Activated naive CD8-positive, alpha-beta T cell treated with anti-CD3 and anti-CD28 coated beads, Interleukin-2, amount 50 U/mL, for 24 hours (primary cell): Measurements from ENCODE around the gene VAC14.

ENCODE experiments used
- ATAC-seq: fragments of 150-1000 bp; cut with Tn5 transposase; one replicate; pipeline ENCODE4 v1.10.0; 2021
- DNase-seq: peaks from one replicate; pipeline ENCODE4 v3.0.0; 2021
- H3K27ac Mint-ChIP-seq: one replicate; pipeline ENCODE4 v1.8.0; 2021; ENCODE audit warnings: mild to moderate bottlenecking, mixed read lengths
- H3K27me3 Mint-ChIP-seq: one replicate; pipeline ENCODE4 v1.8.0; 2021; ENCODE audit warnings: mixed read lengths
- H3K36me3 Mint-ChIP-seq: one replicate; pipeline ENCODE4 v1.8.0; 2021; ENCODE audit warnings: low read depth, mixed read lengths
- H3K4me1 Mint-ChIP-seq: one replicate; pipeline ENCODE4 v1.8.0; 2021; ENCODE audit warnings: mixed read lengths
- H3K4me3 Mint-ChIP-seq: one replicate; pipeline ENCODE4 v1.8.0; 2021; ENCODE audit warnings: mild to moderate bottlenecking, moderate library complexity, mixed read lengths
- H3K9me3 Mint-ChIP-seq: one replicate; pipeline ENCODE4 v1.8.0; 2021; ENCODE audit warnings: mixed read lengths

Gene VAC14

DNA sequence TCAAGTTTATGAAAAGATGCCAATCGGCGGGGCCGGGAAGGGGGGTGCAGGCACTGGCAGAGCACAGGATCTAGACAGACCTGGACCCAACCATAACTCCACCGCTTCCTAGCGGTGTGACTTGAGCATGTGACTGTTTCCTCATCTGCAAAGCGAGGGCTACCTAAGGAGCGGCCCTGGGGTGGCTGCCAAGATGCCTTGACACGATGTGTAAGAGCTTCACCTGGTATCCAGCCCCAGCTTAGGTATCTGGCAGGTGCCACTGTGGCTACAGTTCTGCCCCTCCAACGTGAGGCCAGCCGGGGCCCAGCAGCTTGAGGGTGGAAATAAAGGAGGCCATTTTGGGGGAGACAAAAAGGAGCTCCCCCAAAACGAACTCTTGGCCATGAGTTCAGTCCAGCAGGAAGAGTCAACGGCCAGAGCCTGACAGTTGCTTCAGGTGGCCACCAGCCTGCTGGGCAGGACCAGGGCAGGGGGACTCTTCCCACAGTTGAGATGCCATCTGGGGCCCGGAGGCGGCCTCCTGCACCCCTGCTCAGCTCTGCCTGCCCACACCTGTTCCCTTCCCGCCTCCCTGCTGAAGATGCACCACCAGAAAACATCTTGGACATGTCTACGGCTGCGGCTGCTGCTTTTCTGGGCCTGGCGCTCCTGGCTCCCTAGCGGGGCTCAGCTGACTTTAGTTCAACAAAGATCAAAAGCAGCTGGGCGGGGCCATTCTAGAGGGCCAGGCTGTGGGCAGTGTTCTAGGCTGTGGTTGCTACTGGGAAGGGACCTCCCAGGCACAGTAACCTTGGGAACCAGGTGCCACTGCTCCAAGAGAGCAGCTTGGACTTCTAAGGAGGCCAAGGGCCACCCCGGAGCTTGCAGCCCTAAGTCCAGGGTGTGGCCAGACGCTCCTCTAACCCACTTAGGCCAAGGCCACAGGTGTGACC lies 111.7 kb downstream of the VAC14 start:
- Mint-ChIP-seq H3K9me3 (no peaks in the 10 kb centered on the region), H3K4me3 (no peak overlapping the region), H3K27me3 (peaks cover 7% of the 10 kb centered on the region), H3K36me3 (no peaks in the 10 kb centered on the region), H3K27ac (no peak overlapping the region), H3K4me1 (peaks cover 6% of the 10 kb centered on the region)
- no peak for ATAC-seq
- DNase-seq: no peak

DNA sequence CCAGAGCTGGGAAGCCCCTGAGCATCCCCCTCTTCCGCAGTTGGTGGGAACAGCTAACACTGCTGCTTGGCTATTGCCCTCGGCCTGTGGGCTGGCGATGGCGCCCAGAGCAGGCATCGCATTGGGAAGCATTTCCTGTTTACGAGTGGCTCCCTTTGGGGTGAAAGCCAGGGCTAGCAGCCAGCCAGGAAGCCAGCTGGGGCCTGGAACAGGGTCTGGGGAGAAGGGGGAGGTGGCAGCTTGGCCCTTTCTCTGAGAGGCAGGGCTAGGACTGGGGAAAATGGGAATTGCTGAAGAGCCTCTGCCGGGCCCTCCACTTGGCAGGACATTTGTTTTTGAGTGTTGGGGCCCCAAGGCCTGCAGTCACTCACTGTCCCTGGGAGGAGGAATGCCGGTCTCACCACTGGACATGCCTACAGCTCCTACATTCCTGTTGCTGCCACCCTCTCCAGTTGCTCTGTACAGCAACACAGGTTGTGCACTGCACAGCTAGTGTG lies 112.7 kb downstream of the VAC14 start:
- no peaks in the 10 kb centered on the region for H3K36me3 Mint-ChIP-seq
- no peak for DNase-seq
- no peak overlapping the region for H3K27ac Mint-ChIP-seq
- peaks cover 10% of the 10 kb centered on the region for H3K27me3 Mint-ChIP-seq
- no peak overlapping the region for H3K4me3 Mint-ChIP-seq
- no peak for ATAC-seq
- H3K4me1 Mint-ChIP-seq: peaks cover 7% of the 10 kb centered on the region
- no peaks in the 10 kb centered on the region for H3K9me3 Mint-ChIP-seq

DNA sequence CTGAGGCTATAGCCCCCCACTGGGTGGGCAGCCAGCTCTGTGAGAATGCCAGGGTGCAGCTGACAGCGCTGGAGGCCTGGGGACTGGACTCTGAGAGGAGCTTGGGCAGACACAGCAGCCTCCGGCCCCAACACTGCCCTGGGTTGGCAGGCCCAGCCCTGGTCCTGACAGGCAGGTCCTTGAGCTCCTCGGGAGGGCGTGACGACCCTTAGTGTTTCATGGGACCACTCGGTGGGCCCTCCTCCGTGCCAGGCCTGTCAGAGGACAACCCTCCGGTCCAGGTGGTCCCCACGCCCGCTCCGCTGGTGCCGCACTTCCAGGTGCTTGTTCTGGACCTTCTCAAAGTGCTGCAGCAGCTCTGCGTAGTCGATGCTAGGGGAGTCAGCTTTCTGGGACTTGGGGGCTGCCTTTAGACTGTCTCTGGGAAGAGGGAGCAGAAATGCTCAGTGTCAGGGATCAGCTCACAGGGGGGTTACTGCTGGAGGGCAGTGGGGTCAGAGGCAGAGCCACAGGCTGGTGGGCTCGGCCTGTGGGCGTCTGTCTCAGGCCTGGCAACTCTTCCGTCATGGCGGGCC lies 113.2 kb downstream of the VAC14 start:
- Mint-ChIP-seq H3K4me3 (no peak overlapping the region), H3K9me3 (no peaks in the 10 kb centered on the region), H3K27ac (no peak overlapping the region), H3K27me3 (peaks cover 10% of the 10 kb centered on the region), H3K36me3 (no peaks in the 10 kb centered on the region), H3K4me1 (peaks cover 5% of the 10 kb centered on the region)
- DNase-seq: no peak
- no peak for ATAC-seq

DNA sequence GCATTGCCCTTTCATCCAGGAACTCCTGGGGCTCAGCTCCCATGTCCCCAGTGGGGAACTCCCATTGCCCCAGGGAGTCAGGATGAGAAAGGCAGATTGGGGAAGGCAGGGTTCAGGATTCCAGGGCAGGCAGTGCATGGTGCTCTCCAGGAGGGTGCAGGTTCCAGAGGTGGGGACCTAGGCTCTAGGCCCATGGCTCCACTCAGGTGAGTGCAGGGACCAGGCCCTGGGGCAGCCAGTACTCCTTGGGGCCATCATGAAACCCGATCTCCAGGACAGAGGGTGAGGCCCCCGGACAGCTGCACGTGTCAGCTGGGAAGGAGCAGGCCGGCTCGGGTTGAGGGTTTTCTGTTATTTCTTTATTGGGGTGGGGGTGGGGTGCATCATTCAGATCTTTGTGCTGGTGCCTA lies 113.9 kb downstream of the VAC14 start:
- H3K27ac Mint-ChIP-seq: no peak overlapping the region
- H3K9me3 Mint-ChIP-seq: no peaks in the 10 kb centered on the region
- H3K27me3 Mint-ChIP-seq: peaks cover 10% of the 10 kb centered on the region
- ATAC-seq (no peak), DNase-seq (no peak)
- no peaks in the 10 kb centered on the region for H3K36me3 Mint-ChIP-seq
- H3K4me1 Mint-ChIP-seq: peaks cover 5% of the 10 kb centered on the region
- H3K4me3 Mint-ChIP-seq: no peak overlapping the region

DNA sequence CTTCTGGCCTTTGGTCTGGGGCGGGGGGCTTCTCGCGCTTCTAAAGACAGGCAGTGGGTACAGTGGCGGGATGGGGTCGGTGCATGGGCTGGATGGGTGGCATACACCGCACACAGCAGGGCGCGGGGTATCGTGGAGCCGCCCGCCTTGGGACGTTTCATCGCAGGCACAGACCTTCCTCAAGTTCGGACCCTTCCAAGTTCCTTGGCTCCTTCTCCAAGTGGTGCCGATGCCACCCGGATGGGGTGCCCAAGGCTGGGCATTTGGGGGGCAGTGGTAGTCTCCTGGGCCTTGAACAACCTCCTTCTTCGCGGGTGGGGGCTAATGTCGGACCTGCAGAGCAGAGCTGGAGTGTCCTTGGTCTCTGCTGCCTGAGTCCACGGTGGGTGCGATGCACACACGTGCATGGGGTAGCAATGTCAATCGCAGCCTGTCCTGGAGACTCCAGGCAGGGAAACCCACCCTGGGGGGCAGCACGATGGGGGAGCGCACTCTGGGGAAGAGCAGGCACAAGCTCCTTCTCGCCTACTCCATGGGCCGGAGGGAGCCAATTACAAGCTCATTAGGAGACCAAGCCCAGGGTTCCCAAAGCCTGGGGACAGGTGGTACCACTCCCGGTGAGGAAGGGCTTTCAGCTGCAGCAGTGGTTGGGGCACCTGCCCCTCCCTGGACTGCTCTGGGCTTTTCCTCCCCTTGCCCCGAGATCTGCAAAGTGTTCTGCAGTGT lies 114.4 kb downstream of the VAC14 start:
- Mint-ChIP-seq H3K9me3 (no peaks in the 10 kb centered on the region), H3K27ac (no peak overlapping the region)
- ATAC-seq: peak; percentile 5

DNA sequence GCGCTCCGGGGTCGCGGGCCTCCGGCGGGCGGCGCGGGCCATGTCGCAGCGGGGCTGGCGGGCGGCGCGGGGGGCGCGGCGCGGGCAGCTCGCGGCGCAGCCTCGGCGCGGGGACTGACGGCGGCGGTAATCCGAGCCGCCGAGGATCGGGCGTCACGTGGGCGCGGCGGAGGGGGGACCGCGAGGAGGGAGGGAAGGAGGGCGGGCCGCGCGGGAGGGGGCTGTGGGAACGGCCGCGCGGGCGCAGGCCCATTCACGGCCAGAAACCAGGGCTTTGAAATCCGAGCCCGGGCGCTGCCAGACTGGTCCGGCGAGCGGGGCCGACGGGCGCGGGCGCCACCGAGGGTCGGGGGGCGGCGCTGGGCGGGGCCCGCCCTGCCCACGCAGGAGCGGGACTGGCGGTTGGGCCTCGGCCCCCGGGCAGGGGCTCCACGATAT lies 115.0 kb downstream of the VAC14 start, which contains the start of gene MTSS2:
TSS of gene MTSS2 (minus strand) at position 116 of the 438 bp plus-strand sequence. CDS start 262 bp downstream, outside the sequence.
- ATAC-seq: peak; percentile 33
- Mint-ChIP-seq H3K27me3 (peaks cover 10% of the 10 kb centered on the region), H3K36me3 (no peaks in the 10 kb centered on the region), H3K9me3 (no peaks in the 10 kb centered on the region), H3K4me3 (peak within 1 kb of the TSS; percentile 63), H3K27ac (no peak within 1 kb of the TSS), H3K4me1 (peaks cover 5% of the 10 kb centered on the region)
- DNase-seq: peak; percentile 42

More for the DNA sequence above, 114.4 kb downstream of the VAC14 start:
- Mint-ChIP-seq H3K4me1 (peaks cover 5% of the 10 kb centered on the region), H3K36me3 (no peaks in the 10 kb centered on the region), H3K4me3 (peak overlapping the region; percentile 40), H3K27me3 (peaks cover 10% of the 10 kb centered on the region)
- DNase-seq: no peak

GRCh38 chr16:70685061-70685937 lies 115.7 kb downstream of the VAC14 start:
- peaks cover 5% of the 10 kb centered on the region for H3K4me1 Mint-ChIP-seq
- peak; percentile 30 for ATAC-seq
- peak overlapping the region; percentile 63 for H3K4me3 Mint-ChIP-seq
- no peak overlapping the region for H3K27ac Mint-ChIP-seq
- no peaks in the 10 kb centered on the region for H3K9me3 Mint-ChIP-seq
- peaks cover 10% of the 10 kb centered on the region for H3K27me3 Mint-ChIP-seq
- H3K36me3 Mint-ChIP-seq: no peaks in the 10 kb centered on the region
- peak; percentile 26 for DNase-seq

GRCh38 chr16:70684146-70685060 lies 116.6 kb downstream of the VAC14 start:
- no peak for DNase-seq
- peak overlapping the region; percentile 63 for H3K4me3 Mint-ChIP-seq
- H3K36me3 Mint-ChIP-seq: no peaks in the 10 kb centered on the region
- no peak overlapping the region for H3K27ac Mint-ChIP-seq
- H3K27me3 Mint-ChIP-seq: peaks cover 10% of the 10 kb centered on the region
- peaks cover 5% of the 10 kb centered on the region for H3K4me1 Mint-ChIP-seq
- no peak for ATAC-seq
- H3K9me3 Mint-ChIP-seq: no peaks in the 10 kb centered on the region

- H3K4me1 Mint-ChIP-seq: peaks cover 5% of the 10 kb centered on the region
- ATAC-seq: no peak
Measured at GRCh38 chr16:70683146-70683944, 117.6 kb downstream of the VAC14 start.

GRCh38 chr16:70682239-70683145 lies 118.5 kb downstream of the VAC14 start:
- peaks cover 10% of the 10 kb centered on the region for H3K27me3 Mint-ChIP-seq
- no peaks in the 10 kb centered on the region for H3K9me3 Mint-ChIP-seq
- H3K4me3 Mint-ChIP-seq: no peak overlapping the region
- peaks cover 5% of the 10 kb centered on the region for H3K4me1 Mint-ChIP-seq
- H3K36me3 Mint-ChIP-seq: no peaks in the 10 kb centered on the region
- H3K27ac Mint-ChIP-seq: no peak overlapping the region
- DNase-seq (no peak), ATAC-seq (no peak)

More at GRCh38 chr16:70683146-70683944, 117.6 kb downstream of the VAC14 start:
- Mint-ChIP-seq H3K27me3 (peaks cover 10% of the 10 kb centered on the region), H3K27ac (no peak overlapping the region), H3K36me3 (no peaks in the 10 kb centered on the region), H3K4me3 (no peak overlapping the region), H3K9me3 (no peaks in the 10 kb centered on the region)
- DNase-seq: no peak

- DNase-seq (no peak), ATAC-seq (no peak)
- Mint-ChIP-seq H3K4me3 (no peak overlapping the region), H3K36me3 (no peaks in the 10 kb centered on the region), H3K27ac (no peak overlapping the region), H3K4me1 (peaks cover 5% of the 10 kb centered on the region), H3K9me3 (no peaks in the 10 kb centered on the region), H3K27me3 (peaks cover 9% of the 10 kb centered on the region)
Measured at GRCh38 chr16:70681382-70682238, 119.3 kb downstream of the VAC14 start.
